UCSD-AML1 (cell line): ENCODE results near the gene DBX1.

Experiments
- DNase-seq: peaks from one replicate; lab custom pipeline; 2025; ENCODE audit not compliant: unreplicated experiment; lab: John Stamatoyannopoulos, UW

Gene DBX1

DNA sequence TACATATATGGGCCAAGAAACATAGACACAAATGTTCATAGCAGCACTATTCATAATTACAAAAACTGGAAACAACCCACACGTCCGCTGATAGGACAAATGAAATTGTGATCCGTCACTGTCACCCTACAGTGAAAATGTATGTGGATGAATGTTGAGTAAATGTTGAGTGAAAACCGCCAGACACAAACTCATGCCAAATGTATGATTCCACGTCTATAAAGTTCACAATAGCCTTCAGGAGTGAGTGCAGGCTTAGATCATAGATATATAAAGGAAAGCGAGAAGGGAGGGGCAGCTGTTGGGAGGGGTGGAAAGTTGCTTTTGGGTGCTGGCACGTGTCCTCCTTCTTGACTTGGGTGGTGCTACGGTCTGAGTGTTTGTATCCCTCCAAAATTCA is 33.6 kb downstream of the DBX1 start:
- no peak for DNase-seq

DNA sequence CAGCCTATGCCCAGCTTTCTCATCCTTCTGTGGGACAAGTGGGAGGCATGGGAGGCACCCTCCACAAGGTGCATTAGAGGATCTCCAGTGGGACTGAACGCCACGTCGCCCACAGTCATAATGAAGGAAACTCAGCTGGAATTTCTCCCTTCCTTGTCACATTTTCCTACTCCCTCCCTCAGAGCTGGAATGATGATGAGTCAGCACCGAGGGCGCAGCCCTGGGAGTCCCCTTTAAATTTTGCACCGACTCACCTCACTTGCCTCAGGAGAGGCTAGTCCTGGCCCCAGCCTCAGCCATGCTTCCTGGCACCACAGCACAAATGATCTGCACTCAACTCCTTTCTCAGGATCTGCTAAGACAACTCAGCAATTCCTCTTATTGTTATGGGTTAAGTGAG is 34.3 kb downstream of the DBX1 start:
- DNase-seq = no peak

GRCh38 chr11:20122131-20122530 is 38.1 kb downstream of the DBX1 start:
- no peak for DNase-seq

DNA sequence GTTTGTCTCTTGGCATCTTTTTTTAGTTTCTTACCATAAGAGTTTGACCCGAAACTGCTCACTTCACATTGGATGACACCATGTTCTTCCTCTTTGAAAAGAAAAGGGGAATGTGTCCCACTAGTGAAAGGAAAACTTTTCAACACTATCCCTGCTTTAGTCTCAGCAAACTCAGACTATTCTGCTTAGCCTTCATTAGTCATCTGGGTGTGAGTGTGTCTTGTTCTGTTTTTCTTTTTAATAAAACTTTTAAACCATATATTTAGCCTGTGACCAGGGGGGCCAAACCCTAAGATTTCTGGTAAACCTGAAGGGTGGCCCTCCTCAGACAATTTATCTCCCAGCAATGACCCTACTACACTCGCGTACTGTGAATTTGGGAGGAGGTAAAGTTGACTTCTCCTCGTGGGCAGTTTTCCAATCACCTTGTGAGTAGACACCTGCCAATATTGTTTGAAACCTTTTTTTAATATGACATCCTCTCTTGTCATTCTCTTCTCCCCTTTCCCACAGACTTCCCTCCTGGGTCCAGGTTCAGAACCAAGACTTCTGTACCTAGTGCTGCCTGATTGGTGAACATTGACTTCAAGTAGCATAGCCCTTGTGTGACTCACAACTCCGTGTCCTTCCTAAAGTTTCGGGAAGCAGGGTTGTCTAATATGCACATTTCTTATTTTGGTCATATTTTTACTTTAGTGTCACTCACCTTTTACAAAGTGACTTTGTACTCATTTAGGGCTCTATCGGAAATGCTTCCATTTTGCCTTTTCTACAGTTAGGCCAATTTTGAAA is 39.9 kb downstream of the DBX1 start:
- no peak for DNase-seq

DNA sequence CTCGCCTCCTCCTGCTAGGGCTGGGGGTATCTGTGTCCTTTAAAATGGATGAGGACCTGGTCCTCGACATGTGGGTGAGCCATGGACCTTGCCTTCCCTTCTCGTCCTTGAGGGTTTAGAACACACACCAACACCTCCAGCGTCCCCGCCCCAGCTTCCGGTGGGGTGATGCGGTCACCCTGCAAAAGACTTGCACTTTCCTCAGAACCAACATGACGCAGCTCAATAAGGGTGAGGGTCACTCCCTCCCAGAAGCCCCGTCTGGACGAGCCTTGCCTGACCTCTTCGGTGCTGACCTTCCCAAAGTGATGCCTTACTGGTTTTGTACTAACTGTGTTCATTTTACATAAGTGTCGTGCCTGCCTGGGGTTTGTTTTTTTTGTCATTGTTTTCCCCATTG is 41.0 kb downstream of the DBX1 start:
- DNase-seq = no peak

DNA sequence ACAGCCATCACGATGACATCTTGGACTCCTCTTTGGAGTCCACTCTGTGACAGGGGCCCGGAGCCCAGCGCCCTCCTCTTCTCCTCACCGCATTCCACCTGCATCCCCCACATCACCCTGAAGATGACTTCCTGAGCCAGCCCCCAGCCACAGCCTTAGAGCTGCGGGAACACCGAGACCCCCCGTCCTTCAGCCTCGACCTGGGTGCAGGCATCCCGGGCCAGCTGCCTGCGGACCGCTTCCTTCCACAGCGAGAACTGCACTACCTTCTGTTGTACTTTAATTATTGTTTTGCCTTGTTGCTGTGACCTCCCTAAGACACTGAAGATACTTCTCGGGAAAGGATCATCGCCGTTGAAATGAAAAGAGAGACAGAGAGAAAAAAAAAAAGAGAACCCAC is 42.1 kb downstream of the DBX1 start:
- no peak for DNase-seq

GRCh38 chr11:20117291-20117690 is 43.0 kb downstream of the DBX1 start:
- no peak for DNase-seq

DNA sequence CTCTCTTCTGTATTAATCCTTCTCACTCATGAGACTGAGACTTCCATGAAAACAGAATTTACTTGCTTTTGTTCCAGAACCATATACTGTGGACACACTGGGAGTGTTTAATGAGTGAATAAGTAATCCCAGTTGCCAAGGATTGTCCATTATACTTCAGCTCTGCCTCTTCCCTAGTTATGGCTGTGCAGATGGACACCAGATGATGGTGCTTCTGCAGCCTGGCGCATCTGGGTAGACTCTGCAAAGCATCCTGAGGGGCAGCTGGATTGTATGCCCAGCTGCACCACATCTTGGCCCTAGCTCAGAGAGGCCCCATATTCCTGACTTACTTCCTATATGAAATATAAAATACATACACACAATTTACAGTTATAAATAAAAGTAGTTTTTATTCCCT is 43.5 kb downstream of the DBX1 start:
- no peak for DNase-seq

DNA sequence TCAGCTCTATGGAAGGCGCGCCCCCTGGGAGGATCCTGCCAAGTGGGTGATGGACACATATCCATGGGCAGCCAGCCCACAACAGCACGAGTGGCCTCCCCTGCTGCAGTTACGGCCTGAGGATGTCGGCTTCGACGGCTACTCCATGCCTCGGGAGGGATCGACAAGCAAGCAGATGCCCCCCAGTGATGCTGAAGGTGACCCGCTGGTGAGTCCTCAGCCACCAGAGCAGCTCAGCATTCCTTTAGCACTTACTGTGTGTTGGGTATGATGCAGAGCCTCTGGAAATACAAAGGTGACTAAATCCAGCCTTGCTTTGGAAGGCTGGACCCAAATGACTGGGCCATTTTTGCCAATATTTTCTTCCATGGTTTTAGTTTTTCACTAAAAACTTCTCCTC is 45.7 kb downstream of the DBX1 start:
- no peak for DNase-seq

GRCh38 chr11:20113149-20113438 is 47.2 kb downstream of the DBX1 start:
- DNase-seq = no peak

DNA sequence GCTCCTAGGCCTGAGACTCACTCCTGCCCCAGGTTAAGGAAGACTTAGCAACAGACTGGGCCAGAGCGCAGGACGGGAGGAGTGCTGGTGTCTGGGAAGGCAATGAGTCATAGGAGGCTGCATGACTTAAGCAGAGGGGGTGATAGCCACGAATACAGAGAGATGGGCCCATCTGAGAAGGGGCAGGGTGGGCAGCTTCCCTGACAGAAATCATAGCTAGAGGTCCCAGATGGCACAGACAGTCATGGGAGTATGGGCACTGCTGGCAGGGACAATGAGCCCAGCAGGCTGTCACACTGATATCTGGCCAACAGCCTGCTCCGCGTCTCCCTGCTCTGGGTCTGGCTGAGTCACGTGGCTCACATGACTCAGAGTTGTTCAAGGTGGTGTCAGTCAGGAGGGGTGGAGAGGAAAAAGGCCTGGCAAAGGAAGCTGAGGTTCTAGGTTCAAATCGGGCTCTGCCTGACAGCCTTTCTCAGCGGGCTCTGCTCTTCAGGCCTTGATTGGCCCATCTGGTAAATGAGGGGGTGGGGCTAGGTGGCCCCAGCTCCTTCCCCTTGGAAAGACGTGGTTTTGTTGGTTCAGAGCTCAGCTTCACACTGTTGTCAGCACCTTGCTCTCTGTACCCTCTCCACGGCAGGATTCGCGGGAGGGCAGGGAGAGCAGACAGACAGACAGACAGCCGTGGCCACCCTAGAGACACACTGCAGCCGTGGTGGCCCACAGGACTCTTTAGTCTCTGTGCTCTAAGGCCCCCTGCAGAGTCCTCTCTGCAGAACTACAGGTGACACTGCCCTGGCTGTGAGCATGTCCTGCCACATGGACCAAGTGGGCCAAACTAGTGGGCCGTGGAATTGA is 47.8 kb downstream of the DBX1 start:
- peak; percentile 34 for DNase-seq

GRCh38 chr11:20111871-20112270 is 48.4 kb downstream of the DBX1 start:
- no peak for DNase-seq

GRCh38 chr11:20110908-20111669 is 49.2 kb downstream of the DBX1 start:
- DNase-seq = peak; percentile 20

GRCh38 chr11:20109731-20110445 is 50.4 kb downstream of the DBX1 start:
- DNase-seq = no peak
